GM12878 (cell line): ENCODE results near the gene ATP5PB. TPM values are rescaled to one million over a fixed set of nuclear protein-coding genes. Genes with fewer than 3 reads are reported as not detected.

Experiments
- MTA2 ChIP-seq: fragments of 450-650 bp; IDR thresholded peaks from 2 replicates; pipeline ENCODE4 v1.6.1; 2016; ENCODE audit warnings: low read depth, mild to moderate bottlenecking, moderate library complexity
- NFYB ChIP-seq: IDR thresholded peaks from 2 replicates; pipeline ENCODE4 v1.6.1; 2011; ENCODE audit warnings: low read depth, mild to moderate bottlenecking, low read length, improper control_type of control experiment, moderate library complexity; ENCODE audit not compliant: insufficient read depth
- SRF ChIP-seq, 2 experiments: IDR thresholded peaks; 2 replicates each; pipeline ENCODE4 v1.6.1; 2011; ENCODE audit warnings: low read depth in 2 of 2, low read length in 2 of 2, mild to moderate bottlenecking in 1 of 2, moderate library complexity in 1 of 2
- STAT1 ChIP-seq: fragments of 450-650 bp; conservative IDR thresholded peaks from 2 replicates; pipeline ENCODE4 v1.6.1; 2014; ENCODE audit warnings: antibody characterized with exemption, mild to moderate bottlenecking
- polyA plus RNA-seq, 11 experiments: library from polyadenylated mRNA; depleted of rRNA in 4 of 11; unstranded in 6 of 11; stranded (reverse) in 5 of 11; fragments of >200 nt; fragmentation: Nextera tagmentation in 4 of 11; fragmentation: Illumina TruSeq in 1 of 11; extraction: Ambion mirVana in 4 of 11; extraction: Trizol in 1 of 11; gene quantifications; 1 replicate in 1 of 11; 2 replicates in 10 of 11; pipeline versions ENCODE4 v1.2.1 to v1.2.3, GENCODE V29; 2011 to 2016; ENCODE audit warnings: inconsistent platforms in 2 of 11, missing spikeins in 2 of 11, low read depth in 1 of 11
- total RNA-seq, 4 experiments: library from RNA; depleted of rRNA in 3 of 4; stranded (reverse); fragments of >200 nt in 3 of 4; fragmentation: Illumina TruSeq in 1 of 4; extraction: Trizol in 1 of 4; gene quantifications; 2 replicates each; pipeline versions ENCODE4 v1.2.1 to v1.2.3, GENCODE V29; 2013 to 2021
- TF ChIP-seq, protein P1 (sequence below): IDR thresholded peaks from 2 replicates; pipeline ENCODE4 v1.6.1; 2012; ENCODE audit warnings: improper control_type of control experiment, low read depth, low read length; ENCODE audit not compliant: insufficient replicate concordance
- TF ChIP-seq, protein P2 (sequence below): IDR thresholded peaks from 2 replicates; pipeline ENCODE4 v1.6.1; 2012; ENCODE audit warnings: low read depth, low read length, improper control_type of control experiment

ATP5PB gene
- total and polyA plus RNA-seq, 10 of the 15 experiments (the other 5 are each of a cell fraction or from before 2014, with no cell fraction given) = 380 to 1,760 (median 677) TPM

DNA sequence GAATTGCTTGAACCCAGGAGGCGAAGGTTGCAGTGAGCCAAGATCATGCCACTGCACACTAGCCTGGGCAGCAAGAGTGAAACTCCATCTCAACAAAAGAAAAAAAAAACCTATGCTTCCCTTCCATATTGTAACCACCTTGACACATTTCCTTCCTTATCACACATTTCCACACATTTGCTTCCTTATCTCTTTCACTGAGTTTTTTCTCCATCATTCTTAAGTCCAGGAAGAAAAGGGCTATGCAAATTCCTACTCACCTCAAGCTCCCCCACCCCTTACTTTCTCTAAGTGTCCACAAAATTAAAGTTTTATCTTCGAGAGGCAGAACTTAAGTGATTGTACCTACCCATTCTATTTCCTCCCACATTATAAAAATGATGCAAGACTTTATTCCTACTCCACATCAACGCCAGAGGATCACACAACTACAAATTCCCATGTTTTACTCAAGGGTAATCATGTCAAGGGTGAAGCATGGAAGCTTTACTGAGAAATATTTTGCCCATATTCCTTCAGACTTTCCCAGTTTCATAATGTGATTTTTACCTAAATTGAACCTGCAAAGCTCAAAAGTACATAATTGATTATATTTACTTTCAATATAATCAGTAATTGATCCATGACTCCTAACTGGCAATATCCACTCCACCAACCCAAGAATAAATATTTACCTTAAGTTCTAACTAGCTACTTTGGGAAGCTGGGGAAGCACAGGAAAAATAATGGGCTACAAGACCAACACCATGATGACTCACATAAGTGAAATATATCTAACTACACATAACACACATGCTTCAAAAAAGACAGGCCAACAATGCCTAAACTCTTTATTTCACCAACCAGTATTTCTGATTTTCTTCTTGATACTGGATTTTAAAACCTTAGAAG is 9.6 kb upstream of the ATP5PB start (continued):
- TF ChIP-seq SRF (IDR thresholded peaks at IDR 0.05; ENCODE audit: low read depth in 2 of 2, low read length in 2 of 2) (no peak), MTA2 (no peak), STAT1 (no peak), NFYB (no peak)
- TF ChIP-seq, protein P1, sequence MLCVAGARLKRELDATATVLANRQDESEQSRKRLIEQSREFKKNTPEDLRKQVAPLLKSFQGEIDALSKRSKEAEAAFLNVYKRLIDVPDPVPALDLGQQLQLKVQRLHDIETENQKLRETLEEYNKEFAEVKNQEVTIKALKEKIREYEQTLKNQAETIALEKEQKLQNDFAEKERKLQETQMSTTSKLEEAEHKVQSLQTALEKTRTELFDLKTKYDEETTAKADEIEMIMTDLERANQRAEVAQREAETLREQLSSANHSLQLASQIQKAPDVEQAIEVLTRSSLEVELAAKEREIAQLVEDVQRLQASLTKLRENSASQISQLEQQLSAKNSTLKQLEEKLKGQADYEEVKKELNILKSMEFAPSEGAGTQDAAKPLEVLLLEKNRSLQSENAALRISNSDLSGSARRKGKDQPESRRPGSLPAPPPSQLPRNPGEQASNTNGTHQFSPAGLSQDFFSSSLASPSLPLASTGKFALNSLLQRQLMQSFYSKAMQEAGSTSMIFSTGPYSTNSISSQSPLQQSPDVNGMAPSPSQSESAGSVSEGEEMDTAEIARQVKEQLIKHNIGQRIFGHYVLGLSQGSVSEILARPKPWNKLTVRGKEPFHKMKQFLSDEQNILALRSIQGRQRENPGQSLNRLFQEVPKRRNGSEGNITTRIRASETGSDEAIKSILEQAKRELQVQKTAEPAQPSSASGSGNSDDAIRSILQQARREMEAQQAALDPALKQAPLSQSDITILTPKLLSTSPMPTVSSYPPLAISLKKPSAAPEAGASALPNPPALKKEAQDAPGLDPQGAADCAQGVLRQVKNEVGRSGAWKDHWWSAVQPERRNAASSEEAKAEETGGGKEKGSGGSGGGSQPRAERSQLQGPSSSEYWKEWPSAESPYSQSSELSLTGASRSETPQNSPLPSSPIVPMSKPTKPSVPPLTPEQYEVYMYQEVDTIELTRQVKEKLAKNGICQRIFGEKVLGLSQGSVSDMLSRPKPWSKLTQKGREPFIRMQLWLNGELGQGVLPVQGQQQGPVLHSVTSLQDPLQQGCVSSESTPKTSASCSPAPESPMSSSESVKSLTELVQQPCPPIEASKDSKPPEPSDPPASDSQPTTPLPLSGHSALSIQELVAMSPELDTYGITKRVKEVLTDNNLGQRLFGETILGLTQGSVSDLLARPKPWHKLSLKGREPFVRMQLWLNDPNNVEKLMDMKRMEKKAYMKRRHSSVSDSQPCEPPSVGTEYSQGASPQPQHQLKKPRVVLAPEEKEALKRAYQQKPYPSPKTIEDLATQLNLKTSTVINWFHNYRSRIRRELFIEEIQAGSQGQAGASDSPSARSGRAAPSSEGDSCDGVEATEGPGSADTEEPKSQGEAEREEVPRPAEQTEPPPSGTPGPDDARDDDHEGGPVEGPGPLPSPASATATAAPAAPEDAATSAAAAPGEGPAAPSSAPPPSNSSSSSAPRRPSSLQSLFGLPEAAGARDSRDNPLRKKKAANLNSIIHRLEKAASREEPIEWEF = no peak
- TF ChIP-seq, protein P2, sequence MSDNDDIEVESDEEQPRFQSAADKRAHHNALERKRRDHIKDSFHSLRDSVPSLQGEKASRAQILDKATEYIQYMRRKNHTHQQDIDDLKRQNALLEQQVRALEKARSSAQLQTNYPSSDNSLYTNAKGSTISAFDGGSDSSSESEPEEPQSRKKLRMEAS = no peak
